ENCODE results near the gene PKD1. TPM values are rescaled to one million over a fixed set of nuclear protein-coding genes. Genes with fewer than 3 reads are reported as not detected.
"Not testable (repeated sequence)": the region's sequence is repeated elsewhere in the genome, so short reads cannot be mapped to it uniquely, and the experiment has no call there.

PKD1 gene
- polyA plus RNA-seq, 1 donor: 82.5 TPM

DNA sequence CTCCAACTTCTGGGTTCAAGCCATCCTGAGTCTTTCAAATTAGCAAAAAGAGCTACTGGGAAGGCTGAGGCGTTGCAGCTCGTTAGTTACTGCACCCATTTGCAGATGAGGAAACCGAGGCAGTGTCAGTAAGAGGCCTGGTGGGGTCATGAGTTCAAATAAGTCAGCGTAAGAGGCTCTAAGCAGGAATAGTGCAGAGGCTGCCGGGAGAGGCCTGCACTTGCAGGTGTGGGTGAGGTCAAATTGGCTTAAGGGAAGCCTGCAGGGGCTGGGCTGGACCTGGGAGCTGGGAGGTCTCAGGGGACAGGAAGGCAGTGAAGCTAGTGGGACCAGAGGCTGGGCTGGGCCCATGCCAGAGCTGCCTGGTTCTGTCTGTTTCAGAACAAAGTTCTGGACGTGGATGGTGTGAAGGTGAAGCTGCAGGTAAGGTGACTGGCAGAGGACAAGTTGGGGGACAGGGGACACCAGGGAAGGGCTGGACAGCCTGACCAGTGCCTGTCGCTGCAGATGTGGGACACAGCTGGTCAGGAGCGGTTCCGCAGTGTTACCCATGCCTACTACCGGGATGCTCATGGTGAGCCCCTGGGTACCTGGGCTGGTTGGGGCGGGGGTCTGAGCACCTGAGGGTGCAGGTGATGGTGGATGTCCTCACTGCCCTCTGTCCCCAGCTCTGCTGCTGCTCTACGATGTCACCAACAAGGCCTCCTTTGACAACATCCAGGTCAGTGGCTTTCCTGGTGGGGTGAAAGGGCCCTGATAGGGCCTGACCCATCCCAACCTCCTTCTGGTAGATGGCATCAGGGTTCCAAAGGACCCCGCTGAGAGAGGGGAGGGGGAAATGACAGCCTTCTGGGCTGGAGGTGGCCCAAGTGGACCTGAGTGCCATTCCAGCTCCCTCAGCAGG is 15.7 kb upstream of the PKD1 start:
- no peak for DNase-seq

DNA sequence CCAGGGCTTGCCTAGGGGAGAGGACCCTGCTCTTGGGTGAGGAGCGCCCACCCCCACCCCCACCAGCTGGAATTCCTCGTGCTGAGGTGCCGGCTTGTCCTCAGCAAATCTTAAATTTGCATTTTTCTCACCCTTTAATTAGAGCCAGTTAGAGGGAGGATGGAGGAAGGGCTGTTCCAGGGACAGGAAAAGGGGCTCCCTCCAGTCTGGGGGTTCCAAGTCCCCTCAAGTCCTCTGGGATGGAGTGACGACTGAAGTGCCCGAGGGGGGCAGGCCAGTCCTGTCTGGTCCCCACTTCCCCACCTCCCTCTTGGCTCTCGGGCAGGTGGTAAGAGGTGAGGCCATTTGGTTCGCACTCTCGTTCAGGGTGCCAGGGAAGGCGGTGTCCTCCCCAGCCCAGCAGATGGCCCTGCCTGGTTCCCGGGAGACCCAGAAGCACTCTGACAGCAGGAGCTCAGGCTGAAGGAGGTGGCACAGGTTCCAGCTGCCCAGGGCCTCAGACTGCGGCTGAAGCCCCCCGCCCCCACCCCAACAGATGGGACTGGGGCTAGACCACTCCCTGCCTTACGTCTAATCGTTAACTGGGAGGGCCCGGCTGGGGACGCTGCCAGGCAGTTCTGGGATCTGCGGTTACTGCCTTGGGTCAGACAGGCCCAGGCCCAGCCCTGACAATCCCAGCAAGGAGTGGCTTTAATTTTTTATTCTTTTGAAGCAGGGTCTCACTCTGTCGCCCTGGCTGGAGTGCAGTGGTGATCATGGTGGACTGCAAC is 14.9 kb upstream of the PKD1 start:
- DNase-seq: no peak

DNA sequence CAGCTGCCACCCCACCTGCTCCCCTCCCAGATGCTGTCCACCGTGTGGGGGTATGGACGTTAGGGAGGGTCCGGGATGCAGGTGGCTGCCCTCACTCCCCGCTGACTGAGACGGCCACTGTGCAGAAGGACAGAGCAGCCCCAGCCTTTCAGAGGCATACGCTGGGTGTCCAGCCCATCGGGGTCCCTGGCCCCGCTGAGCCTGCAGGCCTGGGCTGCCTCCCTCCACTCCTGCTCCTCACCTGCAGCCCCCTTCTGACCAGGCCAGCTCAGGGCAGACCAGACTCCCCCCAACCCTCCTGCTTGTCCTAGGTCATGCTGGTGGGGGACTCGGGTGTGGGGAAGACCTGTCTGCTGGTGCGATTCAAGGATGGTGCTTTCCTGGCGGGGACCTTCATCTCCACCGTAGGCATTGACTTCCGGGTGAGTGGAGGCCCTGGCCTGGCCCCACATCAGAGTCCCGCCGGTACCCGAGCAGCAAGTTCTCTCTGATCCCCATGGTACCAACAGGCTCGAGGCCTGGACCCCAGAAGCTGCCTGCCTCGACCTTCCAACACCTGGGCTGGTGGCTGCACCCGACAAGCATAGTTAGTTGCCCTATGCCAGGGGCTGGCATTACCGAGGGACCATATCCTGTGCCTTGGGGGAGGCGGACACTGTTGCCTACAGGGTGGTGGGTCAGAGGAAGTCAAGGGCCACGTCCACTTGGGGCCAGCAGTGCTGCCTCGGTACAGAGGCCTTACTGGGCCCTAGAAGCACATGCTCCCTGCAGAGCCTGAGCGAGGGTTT is 14.1 kb upstream of the PKD1 start:
- DNase-seq: no peak

DNA sequence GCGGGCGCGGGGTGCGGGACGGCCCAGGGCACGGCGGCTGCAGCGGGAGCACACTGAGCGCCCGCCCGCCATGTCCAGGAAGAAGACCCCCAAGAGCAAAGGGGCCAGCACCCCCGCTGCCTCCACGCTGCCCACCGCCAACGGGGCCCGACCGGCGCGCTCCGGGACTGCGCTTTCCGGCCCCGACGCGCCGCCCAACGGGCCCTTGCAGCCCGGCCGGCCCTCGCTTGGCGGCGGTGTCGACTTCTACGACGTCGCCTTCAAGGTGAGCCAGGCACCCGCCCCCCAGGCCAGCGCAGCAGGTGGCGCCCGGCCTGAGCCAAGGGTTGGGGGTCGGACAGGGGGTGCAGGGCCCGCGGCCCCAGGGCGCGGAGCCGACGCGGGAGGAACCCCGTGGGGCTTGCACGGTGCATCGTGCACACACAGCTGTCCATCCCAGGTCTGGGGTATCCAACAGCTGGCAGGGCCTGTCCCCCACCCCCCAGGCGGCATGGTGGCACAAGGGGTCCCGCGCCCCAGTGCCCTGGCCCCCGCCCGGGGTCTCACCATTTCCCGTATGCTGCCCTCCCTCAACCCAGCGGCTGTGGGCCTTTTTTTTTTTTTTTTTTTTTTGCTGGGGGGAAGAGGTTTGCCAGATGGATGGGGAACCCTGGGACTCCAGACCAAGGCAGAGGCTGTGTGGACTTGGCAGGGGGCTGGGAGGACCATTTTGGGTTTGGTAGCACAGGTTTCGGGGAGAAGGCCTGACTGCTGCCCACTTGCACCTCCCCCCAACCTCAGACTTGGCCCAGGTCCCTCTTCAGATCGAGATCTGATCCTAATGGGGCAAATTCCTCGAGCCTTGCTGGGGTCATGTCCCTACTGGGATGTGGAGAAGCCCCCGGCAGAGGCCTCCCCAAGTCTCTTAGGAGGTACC is 13.3 kb upstream of the PKD1 start:
- DNase-seq: no peak

DNA sequence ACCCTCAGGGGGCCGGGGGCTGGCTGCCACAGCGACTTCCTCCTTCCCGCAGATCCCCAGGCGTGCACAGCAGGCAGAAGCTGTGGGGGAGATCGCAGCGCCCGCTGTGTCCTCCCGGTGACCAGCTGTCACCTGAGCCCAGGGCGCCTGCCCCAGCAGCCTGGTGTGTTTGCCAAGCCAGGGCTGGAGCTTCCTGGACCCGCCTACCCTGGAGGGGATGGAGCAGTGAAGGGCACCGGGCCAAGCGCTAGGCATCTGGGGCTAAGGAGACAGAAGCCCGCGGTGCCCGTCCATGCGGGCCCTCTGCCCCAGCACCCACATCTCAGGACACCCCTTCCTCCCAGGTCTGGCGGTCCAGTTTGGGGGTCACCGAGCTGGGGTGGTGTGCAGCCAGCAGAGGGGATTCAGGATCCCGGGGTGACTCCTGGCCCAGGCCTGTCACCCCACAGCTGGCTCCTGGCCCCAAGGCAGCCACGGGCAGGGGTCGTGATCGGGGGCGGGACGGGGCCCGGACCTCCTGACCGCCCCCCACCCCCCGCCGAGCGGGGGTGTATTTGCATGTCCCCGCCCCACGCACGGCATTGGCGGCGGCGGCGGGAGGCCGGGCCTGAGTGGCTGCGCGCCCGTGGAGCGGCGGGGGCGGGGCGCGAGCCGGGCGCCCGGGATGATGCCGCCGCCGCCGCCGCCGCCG is 12.4 kb upstream of the PKD1 start, which contains the start of gene RAB26:
TSS of gene RAB26 (plus strand) at position 645 of the 691 bp plus-strand sequence. CDS start 159 bp downstream, outside the sequence.
- DNase-seq: peak; percentile 56

DNA sequence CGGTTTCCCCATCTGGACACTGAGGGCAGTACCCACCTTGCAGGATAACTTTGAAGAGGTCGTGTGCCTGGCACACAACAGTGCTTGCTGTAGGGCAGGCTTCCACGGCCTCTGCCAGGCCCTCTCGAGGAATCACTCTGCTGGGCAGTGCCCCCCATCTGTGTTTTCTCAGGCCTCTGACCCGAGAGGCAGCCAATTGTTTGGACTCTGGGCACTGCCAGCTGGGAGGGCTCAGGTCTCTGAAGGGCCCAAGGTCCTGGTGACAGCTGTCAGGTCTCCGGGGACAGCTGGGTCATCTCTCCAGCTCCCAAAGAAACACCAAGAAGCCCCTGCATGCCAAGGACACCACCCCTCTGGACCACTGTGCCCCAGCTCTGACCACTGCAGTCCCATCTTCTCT is 11.7 kb upstream of the PKD1 start:
- DNase-seq: no peak

DNA sequence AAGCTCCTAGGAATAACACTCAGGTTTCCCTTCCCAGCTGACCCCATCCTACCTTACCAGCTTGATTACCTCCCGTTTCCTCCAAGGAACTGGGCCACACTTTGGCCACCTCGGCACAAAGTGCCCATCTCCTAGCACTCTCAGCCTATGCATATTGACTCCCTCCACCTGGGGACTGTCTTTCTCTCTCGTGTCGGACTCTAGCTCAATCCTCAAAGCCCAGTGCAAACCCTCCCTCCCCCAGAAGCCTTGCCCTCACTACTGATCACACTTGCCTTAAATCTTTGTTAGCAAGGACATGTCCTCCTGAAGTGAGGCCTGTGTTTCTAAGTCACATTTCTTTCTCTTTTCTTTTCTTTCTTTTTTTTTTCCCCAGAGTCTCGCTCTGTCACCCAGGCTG is 10.1 kb upstream of the PKD1 start:
- no peak for DNase-seq

DNA sequence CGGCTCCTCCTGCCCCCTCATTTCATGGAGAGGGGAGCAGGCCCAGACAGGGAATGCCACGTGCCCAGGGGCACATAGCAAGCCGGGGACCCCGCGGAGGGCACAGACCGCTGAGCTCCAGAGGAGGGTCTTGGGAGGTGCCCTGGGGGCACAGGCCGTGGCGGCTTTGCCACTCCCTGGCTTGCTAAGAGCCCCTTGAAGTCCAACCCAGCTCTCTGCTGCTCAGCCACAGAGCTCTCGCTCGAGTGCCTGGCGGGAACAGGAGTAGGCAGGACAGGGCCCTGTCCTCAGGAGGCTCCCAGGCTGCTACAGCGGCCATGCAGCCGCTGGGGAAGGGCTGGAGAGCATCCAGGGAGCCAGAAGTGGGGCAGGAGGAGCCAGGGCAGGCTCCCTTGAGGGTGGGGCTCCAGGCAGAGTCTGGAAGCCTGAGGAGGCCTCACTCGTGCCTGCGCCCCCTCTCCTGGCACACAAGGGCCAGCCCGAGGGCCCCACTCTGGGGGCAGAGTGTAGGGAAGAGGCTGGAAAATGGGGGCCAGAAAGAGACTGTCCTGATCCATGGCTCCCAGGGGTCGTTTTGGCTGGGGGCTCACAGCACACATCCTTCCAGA is 8.3 kb upstream of the PKD1 start:
- DNase-seq: no peak

DNA sequence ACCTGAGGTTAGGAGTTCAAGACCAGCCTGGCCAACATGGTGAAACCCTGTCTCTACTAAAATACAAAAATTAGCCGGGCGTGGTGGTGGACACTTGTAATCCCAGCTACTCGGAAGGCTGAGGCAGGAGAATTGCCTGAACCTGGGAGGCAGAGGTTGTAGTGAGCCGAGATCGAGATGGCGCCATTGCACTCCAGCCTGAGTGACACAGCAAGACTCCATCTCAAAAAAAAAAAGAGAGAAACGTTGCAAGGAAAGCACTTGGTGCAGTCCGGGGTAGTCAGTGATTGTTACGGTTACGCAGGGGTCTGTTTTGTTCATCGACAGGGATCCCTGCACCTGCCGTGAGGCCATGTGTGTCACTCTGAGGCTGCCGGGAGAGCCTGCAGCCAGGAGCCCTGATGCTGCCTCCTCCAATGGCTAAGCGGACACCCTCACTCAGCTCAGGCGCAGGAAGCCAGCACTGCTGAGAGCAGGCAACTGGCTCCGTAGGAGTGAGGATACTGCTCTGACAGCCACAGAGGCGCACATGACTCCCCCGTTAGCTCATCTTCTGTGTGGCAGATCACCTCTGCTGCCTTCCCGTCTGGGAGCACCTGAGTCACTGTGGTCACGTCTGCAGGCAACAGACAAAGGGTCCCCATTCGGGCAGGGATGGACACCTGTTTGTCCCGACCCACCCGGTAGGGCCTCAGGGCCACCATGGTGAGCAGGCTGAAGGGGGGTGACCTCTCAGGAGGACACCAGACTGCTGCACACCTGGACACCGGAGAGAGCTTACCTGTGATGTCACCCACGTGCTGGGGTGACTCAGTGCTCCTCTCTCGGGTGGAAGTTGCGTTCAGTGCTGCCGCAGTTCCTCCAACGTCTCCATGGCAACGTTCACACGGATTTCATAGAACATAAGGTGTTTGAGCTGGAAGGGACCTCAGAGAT is 7.5 kb upstream of the PKD1 start:
- no peak for DNase-seq

DNA sequence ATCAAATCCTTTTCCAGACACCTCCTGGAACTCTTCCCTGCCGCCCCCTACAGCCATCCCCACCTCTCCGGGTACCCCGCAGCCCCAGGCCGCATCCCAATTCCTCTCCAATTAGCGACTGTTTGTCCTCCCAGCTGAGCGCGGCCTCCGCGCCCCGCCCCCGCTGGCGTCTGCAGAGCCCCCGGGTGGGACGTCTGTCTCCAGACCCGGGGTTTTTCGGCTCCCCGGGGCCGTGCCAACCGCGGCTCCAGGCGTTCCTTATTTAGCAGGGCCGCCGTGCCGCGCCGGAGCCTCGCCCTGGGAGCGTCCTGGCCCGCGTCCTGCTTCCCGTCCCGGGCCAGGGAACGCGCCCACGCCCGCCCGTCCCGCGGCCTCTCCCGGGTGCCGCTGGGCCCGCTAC is 627 bp downstream of the PKD1 start:
- DNase-seq: not testable (repeated sequence)

DNA sequence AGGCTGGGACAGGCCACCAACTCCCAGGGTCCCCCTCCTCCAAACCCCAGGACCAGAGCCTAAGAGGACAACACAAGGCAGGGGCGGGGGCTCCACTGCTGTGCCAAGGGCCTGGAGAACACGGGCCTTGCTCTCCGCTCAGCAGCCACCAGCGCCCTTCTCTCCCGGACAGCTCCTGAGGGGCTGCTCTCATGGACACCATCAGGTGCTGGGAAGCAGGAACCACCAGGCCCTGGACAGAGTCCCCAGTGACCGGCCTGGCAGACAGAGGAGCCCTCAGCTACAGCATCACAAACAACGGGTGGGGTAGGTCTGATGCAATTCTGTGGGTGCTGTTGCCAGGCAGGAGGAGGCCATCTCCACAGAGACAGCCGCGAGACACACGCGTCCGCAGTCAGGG is 1.9 kb downstream of the PKD1 start:
- not testable (repeated sequence) for DNase-seq

DNA sequence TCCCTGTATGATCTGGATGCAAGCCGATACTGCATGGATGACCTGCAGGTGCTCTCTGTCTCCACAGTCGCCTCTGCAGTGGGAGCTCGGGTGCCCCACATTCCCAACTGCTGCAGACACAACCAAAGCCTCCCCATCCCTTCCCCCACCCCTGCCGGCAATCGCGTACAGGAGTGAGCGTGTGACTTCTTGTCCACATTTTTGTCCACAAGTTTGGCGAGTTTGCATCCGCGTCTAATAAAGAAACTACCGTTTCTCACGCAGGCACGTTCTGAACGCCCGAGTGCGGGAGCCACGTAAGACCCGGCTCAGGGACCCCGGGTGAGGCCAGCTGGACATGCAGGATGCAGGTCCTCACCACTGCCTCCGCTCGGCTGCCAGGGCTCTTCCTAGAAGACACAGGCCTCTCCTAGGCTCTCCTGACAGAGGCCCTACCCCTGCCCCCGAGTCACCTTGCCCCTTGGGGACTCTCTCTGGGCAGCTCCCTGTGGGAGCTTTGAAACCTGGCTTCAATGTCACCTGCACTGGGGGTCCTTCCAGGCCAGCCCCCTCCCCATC is 5.7 kb downstream of the PKD1 start:
- not testable (repeated sequence) for DNase-seq

DNA sequence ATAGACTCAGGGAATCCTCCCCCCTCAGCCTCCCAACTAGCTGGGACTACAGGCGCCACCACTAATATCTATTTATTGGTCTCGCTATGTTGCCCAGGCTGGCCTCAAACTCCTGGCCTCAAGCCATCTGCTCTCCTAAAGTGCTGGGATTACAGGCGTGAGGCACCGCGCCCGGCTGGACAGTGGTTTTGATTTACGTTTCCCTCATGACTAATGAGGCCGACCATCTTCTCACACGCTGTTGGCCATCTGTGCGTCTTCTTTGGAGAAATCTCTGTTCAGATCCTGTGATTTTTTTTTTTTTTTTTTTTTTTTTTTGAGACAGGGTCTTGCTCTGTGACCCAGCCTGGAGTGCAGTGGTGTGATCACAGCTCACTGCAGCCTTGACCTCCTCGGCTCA is 6.4 kb downstream of the PKD1 start:
- not testable (repeated sequence) for DNase-seq

DNA sequence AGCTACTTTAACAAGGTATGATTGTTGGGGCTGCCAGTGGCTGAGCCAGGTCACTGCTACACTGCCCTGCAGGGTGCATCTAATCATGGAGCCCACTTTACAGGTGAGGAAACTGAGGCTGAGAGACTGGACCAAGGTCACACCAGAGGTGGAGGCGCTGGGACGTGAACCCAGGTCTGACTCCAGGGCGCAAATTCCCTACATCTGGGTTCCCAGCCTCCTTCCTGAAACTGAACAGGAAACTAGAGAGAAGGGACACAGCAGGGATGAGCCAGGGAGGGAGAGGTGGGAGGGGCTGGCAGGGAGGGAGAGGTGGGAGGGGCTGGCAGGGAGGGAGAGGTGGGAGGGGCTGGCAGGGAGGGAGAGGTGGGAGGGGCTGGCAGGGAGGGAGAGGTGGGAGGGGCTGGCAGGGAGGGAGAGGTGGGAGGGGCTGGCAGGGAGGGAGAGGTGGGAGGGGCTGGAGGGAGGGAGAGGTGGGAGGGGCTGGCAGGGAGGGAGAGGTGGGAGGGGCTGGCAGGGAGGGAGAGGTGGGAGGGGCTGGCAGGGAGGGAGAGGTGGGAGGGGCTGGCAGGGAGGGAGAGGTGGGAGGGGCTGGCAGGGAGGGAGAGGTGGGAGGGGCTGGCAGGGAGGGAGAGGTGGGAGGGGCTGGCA is 7.9 kb downstream of the PKD1 start:
- not testable (repeated sequence) for DNase-seq

DNA sequence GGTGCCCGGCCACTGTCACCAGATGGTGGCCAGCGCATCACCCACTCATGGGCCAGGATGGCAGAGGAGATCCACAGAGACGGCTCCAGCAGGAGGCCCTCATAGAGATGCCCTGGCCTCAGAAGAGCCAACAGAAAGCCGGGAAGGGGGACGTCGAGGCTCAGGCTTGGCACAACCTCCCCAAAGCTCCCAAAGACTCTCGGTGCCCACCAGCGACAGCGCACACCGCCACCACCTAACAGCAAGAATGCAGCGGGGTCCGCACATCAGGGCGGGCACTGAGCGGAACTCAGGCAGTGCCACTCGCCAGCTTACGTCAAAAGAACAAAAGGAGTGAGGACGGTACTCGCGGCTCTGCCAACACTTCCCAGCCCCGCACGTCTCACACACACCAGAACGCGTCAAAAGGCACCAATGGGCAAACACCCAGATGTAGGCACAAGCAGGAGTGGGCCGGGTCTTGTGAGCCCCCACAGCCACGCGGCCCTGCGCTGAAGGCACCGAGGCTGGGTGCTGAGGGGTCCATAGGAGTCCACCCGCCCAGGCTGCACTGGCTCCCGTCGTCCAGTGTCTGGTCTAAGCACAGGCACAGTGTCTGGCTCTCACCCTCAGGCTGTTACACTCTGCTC is 8.7 kb downstream of the PKD1 start:
- DNase-seq: not testable (repeated sequence)

DNA sequence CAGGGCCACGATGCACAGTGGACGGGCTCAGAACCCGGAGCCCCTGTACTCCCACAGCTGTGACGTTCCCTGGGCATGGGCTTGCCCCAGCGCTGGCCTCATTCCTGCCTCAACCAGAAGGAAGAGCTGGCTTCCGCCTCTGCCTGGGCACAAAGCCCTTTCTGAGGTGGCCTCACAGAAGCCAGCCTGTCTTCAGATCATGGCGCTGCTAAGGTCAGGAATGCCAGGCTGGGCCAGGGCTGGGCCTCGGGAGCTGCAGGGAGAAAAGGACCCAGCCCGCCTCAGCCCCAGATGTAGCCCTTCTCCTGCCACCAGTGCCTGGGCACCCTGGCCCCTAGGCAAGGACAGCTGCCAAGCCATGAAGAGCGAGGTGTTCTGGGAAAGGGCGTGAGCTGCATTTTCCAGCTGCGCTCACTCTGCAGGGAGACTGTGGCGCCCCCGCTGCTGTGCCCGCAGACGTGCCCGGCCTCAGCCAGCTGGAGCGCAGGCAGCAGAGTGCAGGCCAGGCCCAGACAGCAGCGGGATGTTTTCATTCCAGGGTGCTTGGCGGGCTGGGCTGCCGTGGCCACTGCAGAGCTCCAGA is 9.4 kb downstream of the PKD1 start:
- not testable (repeated sequence) for DNase-seq

DNA sequence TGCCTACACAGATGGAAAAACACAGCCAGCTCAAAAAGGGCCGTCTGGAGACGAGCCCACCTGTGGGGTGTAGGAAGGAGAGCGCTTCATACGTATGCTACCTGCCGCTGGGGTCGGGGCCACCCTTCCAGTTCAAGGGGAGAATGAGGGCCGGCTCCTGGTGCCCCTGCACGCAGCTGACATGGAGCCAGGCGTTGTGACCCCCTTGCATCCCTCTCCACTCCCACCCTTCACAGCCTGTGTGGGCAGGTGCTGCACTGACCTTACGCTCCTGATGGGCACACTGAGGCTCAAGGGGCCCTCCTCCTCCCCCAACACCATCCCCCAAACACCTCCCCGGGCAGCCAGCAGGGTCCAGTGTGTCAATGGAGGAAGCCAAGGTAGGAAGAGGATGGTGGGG is 10.1 kb downstream of the PKD1 start:
- not testable (repeated sequence) for DNase-seq

Measured in left kidney (tissue), 2 donors.